WERI-Rb-1 (cell line): ENCODE measurements around the gene SHH.

Experiments used
- DNase-seq: peaks from one replicate; pipeline ENCODE4 v3.0.0-alpha.2; 2020
- H3K27ac ChIP-seq: fragments of 250-450 bp; sonication (Bioruptor Pico); 2 replicates; pipeline ENCODE4 v1.5.1; 2020; ENCODE audit warnings: mild to moderate bottlenecking, moderate library complexity
- H3K27me3 ChIP-seq: fragments of 250-450 bp; sonication (Bioruptor Pico); 2 replicates; pipeline ENCODE4 v1.5.1; 2021; ENCODE audit warnings: mild to moderate bottlenecking, low read depth, moderate library complexity; ENCODE audit not compliant: insufficient read depth, severe bottlenecking
- H3K36me3 ChIP-seq: fragments of 250-450 bp; sonication (Bioruptor Pico); 2 replicates; pipeline ENCODE4 v1.5.1; 2020; ENCODE audit warnings: mild to moderate bottlenecking, moderate library complexity
- H3K4me3 ChIP-seq: 2 replicates; pipeline ENCODE4 v1.5.1; 2011; ENCODE audit warnings: low read depth, mild to moderate bottlenecking, control low read depth, low read length
- H3K9me3 ChIP-seq: fragments of 250-450 bp; sonication (Bioruptor Pico); 2 replicates; pipeline ENCODE4 v1.5.1; 2021; ENCODE audit warnings: mild to moderate bottlenecking, moderate library complexity; ENCODE audit not compliant: severe bottlenecking
- CTCF ChIP-seq: IDR thresholded peaks from 2 replicates; pipeline ENCODE4 v1.5.1; 2011; ENCODE audit warnings: low read depth, mild to moderate bottlenecking, control low read depth, inconsistent platforms, low read length

SHH gene

GRCh38 chr7:155762036-155762435 is 50.2 kb downstream of the SHH start:
- H3K36me3 ChIP-seq, result peaks cover 39% of the 10 kb centered on the region
- TF ChIP-seq CTCF, result no peak
- no peak for DNase-seq
- no peak overlapping the region for H3K4me3 ChIP-seq
- no peak overlapping the region for H3K27ac ChIP-seq
- H3K27me3 ChIP-seq, result no peaks in the 10 kb centered on the region
- no peaks in the 10 kb centered on the region for H3K9me3 ChIP-seq

DNA sequence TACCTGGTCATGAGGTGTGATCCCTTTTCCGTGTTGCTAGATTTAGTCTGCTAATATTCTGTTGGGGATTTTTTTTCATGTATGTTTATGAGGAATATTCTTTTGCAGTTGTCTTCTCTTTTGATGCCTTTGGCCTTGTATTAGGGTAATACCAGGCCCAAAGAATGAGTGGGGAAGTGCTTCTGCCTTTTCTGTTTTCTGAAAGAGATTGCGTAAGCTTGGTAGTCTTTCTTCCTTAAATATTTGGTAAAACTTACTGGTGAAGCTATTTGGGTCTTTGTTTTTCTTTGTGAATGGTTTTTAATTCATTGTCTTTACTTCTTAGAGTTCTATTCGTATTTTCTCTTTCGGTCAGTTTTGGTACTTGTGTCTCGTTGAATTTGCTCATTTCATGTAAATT is 51.1 kb downstream of the SHH start:
- no peak for TF ChIP-seq CTCF
- Histone ChIP-seq H3K27me3 (no peaks in the 10 kb centered on the region), H3K4me3 (no peak overlapping the region), H3K9me3 (no peaks in the 10 kb centered on the region), H3K36me3 (peaks cover 30% of the 10 kb centered on the region), H3K27ac (no peak overlapping the region)
- DNase-seq, result no peak

GRCh38 chr7:155759740-155760430 is 52.4 kb downstream of the SHH start:
- no peaks in the 10 kb centered on the region for H3K27me3 ChIP-seq
- no peak for DNase-seq
- no peak for TF ChIP-seq CTCF
- H3K27ac ChIP-seq, result no peak overlapping the region
- H3K9me3 ChIP-seq, result no peaks in the 10 kb centered on the region
- no peak overlapping the region for H3K4me3 ChIP-seq
- H3K36me3 ChIP-seq, result peaks cover 27% of the 10 kb centered on the region

DNA sequence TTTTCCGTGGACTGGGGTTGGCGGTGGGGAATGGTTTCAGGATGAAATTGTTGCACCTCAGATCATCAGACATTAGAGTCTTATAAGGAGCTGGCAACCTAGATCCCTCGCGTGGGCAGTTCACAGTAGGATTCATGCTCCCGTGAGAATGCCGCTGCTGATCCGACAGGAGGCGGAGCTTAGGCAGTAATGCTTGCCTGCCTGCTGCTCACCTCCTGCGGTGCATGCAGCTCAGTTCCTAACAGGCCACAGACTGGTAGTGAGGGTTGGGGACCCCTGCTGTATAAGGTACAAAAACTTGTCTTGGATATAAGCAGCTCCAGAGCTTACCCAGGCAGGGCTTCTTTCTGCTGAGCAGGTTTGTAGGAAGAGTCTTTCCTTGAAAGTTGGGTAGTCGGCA is 53.9 kb downstream of the SHH start:
- Histone ChIP-seq H3K4me3 (no peak overlapping the region), H3K9me3 (no peaks in the 10 kb centered on the region), H3K27ac (no peak overlapping the region), H3K27me3 (no peaks in the 10 kb centered on the region), H3K36me3 (peaks cover 14% of the 10 kb centered on the region)
- DNase-seq, result peak; percentile 26
- TF ChIP-seq CTCF, result no peak

DNA sequence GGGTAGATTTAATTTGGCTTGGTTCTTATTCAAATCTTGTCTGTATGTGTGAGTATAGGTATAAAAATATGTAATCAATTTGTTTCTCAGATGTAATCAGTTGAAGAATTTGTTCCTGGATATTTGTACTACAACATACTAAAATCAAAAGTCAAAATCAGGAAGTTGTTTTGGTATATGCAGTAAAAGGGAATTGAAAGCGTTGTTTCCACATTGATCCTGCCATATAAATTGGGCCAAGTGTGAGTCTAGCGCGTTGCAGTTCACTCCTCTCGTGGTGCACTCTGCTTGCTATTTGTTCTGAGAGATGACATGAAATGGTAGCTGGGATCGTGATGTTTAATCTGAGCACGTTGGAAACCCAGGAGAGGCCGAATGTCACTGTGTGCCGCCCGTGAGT is 55.9 kb downstream of the SHH start:
- H3K9me3 ChIP-seq, result no peaks in the 10 kb centered on the region
- no peak for TF ChIP-seq CTCF
- H3K36me3 ChIP-seq, result peaks cover 12% of the 10 kb centered on the region
- no peak overlapping the region for H3K27ac ChIP-seq
- DNase-seq, result no peak
- H3K4me3 ChIP-seq, result no peak overlapping the region
- no peaks in the 10 kb centered on the region for H3K27me3 ChIP-seq

GRCh38 chr7:155755026-155755425 is 57.2 kb downstream of the SHH start:
- H3K4me3 ChIP-seq, result no peak overlapping the region
- no peak for DNase-seq
- no peaks in the 10 kb centered on the region for H3K9me3 ChIP-seq
- TF ChIP-seq CTCF, result no peak
- H3K36me3 ChIP-seq, result peaks cover 12% of the 10 kb centered on the region
- H3K27me3 ChIP-seq, result no peaks in the 10 kb centered on the region
- H3K27ac ChIP-seq, result no peak overlapping the region
